HG02610 (cell line): Measurements from ENCODE around the gene IMPA2.

Experiments
- ATAC-seq: cut with Tn5 transposase; IDR thresholded peaks from one replicate; pipeline ENCODE4 v1.9.1; 2021; ENCODE audit warnings: mild to moderate bottlenecking, moderate library complexity; ENCODE audit not compliant: unreplicated experiment

Gene IMPA2

DNA sequence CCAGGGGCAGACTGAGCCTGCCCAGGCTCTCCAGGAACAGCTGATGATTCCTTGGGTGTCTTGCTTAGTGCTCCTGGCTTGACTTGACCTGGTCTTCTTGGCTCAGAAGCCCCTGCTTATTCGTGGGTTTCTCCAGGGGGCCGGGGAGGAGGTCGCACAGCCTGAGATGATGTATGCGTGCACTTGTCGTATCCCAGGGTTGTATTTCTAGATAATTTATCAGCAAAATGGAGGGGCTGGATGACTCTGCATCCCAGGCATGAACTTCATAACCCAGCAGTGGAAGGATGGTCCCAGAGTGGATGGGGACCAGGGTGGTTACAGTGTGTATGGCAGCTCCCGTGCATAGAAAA, 25.2 kb downstream of the IMPA2 start:
- no peak for ATAC-seq

DNA sequence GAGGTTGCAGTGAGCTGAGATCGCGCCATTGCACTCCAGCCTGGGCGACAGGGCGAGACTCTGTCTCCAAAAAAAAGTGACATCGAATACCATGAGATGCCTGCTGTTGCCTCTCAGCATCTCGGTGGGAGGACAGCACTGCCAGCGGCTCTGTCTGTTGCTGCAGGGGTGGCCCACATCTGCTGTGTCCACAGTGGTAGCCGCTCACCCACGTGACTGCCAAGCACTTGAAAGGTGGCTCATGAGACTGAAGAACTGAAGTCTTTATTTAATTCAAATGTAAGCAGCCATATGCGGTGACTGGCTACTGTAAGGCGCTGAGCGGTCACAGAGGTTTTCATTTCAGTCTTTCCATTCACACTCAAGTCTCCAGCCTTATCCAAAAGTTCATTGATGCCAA, 25.8 kb downstream of the IMPA2 start:
- ATAC-seq: no peak

DNA sequence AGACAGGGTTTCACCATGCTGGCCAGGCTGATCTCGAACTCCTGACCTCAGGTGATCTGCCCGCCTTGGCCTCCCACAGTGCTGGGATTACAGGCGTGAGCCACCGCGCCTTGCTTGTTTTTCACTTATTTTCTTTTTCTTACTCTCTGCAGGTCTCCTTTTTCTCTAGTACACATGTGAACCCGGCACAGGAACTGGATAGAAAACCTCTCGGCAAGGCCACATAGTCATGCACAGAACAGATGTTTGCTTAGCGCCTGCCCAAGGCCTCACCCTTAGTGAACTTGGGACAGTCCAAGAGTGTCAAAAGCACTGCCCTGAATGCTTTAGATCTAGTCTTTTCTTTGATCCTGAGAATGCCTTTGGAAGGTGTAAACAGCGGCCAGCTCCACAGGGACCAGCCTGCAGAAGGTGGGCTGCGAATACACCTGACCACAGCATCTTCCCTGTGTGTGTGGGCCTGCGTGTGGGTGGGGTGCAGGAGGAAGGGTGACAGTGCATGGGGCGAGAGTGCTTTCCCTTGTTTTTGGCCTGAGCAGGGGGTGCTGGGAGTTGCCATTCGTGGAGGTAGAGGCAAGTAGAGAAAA, 27.0 kb downstream of the IMPA2 start:
- ATAC-seq: no peak

DNA sequence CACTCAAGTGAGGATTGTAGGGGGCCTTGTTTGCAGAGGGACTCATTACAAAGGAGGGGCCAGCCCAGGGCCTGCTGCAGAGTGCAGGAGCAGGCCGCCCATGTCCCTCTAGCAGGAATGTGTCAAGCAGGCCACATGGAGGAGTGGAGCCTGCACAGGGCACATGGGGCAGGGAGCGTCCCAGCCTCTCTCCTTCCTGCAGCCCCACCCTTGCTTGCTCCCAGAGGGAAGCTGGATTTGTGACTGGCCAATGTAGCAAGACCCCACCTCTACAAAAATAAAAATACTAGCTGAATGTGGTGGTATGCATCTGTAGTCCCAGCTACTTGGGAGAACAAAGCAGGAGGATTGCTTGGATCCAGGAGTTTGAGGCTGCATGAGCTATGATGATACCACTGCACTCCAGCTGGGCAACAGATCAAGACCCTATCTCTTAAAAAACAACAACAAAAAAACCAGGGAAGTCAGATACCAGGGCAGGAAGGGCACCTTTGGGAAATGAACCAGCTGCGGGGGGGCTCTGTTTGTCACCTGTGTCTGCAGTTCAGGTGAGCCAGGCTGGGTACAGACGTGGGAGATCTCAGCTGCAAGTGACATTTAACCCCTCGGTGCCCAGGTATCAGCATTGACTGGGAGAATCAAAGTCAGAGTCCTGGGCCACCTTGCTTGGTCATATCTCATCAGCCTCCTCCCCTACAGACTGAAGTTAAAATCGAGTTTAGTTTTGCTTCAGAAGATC, 27.7 kb downstream of the IMPA2 start:
- ATAC-seq: no peak

DNA sequence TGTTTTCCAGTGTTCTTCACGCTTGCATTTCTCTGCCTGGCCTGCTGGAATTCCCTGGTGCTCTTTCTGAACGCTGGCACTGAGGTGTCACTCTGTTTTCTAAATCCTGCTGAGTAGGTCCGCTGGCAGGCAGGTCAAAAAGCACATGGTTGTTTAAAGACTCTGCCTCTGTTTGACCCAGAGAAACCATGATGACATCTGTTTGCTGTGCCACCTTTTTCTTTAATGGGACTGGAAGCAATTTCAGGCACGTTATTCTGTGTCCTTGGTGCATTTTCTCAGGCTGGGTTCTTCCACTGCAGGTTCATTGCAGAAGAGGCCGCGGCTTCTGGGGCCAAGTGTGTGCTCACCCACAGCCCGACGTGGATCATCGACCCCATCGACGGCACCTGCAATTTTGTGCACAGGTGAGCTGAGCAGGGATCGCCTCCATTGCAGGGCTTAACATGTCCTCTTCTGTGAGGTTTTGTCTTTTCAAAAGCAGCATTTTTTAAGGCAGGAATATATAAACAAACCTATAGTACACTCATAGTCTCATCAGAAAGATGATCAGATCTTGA, 28.4 kb downstream of the IMPA2 start:
- ATAC-seq: no peak

DNA sequence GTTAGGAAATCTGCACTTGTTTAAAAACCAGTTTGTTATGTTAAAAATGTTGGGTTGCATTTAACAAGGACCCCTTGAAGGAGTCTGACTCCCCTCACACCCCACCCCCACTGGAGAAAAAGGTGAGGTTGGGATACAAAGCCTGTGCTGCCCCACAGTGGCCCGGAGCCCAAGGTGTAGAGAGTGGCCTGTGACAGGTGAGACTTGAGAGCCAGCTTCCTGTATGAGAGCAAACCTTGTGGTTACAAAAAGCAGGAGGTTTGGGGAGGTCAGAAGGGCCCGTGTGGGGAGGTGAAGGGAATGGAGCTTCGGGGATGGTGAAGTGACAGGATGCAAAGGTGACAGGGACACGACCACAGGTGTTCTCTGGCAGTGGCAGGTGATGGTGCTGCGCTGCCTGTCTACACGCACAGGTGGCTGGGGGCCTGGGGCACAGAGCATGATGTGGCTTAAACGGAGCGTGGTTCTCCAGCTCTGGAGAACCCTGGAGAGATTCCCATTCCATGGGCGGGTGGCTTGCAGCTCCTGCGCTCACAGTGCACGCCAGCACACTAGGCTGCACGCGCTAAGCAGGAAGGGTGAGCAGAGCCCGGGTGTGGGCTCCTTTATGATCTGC, 29.0 kb downstream of the IMPA2 start:
- ATAC-seq: no peak

DNA sequence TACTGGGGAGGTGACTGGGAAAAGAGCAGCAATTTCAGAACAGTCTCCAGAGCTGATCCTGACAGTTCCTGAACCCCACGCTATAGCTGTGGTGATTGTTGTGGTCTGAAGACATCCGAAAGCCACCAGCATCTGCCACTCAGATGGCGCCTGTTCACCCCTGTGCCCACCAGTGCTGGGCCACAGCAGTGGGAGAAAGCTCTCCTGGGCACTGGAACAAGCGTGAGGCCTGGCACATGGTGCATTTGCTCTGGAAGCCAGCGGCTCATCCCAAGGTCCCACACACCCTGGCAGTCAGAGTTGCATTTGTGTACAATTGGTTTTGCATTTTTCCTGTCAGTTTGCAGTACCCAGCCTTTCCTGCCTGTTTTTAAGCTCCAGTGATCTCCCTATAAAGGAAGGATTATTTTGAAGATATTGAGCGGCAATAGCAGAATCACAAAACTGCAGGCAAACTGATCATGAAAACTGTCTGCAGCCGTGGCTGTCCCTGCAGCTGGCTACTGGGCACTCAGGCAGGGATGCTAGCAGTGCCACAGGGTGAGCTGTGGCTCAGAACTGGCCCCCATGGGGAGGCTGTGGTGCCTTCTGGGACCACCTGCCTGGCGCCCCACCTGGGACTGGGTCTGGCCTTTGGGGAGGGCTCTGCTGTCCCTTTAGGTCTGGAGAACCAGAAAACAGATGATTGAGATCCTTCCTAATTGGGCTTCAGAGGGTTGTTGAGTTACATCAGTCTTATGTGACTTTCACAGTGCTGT, 30.1 kb downstream of the IMPA2 start:
- ATAC-seq: no peak

DNA sequence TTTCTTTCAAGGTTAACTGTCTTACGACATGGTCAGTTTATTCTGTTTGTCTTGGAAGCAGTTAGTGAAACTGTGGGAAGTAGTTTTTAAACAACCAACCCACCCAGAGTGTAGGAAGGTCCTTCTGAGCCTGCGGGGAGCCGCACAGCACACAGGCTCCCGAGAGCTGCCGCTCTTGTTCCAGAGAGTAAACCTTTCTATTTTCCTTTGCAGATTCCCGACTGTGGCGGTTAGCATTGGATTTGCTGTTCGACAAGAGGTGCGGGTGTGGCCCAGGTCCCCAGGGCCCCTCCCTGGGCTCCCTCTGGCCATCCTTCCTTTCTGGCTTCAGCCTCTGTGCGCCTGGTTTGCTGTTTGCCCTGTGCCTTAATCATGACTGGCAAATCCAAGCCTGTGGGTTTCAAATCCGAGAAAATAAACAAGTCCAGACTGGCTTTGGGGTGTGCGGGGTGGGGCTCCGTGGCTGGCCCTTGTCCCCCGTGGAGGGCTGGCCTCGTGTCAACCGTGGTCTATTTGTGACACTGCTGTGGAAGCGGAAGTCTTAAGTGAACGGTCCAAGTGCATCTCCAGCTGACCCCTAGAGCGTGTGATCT, 30.7 kb downstream of the IMPA2 start:
- no peak for ATAC-seq

DNA sequence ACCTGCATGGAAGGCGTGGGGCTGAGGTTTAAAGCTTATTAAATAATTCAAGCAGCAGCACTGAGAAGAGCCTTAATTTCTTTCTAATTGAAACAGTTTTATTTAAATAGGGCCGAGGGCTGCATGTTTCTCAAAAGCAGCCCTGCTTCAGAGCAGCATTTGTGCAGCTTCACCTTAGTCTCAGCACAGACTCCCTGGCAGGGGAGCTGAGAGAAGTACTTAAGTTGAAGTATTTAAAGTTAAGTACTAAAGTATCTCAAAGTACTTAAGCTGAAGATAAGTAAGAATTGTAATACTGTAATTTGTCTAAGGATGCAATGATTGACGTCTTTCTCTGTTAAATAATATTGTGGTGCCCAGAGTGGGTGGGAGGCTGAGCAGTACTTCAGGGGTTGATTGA, 31.4 kb downstream of the IMPA2 start:
- no peak for ATAC-seq

DNA sequence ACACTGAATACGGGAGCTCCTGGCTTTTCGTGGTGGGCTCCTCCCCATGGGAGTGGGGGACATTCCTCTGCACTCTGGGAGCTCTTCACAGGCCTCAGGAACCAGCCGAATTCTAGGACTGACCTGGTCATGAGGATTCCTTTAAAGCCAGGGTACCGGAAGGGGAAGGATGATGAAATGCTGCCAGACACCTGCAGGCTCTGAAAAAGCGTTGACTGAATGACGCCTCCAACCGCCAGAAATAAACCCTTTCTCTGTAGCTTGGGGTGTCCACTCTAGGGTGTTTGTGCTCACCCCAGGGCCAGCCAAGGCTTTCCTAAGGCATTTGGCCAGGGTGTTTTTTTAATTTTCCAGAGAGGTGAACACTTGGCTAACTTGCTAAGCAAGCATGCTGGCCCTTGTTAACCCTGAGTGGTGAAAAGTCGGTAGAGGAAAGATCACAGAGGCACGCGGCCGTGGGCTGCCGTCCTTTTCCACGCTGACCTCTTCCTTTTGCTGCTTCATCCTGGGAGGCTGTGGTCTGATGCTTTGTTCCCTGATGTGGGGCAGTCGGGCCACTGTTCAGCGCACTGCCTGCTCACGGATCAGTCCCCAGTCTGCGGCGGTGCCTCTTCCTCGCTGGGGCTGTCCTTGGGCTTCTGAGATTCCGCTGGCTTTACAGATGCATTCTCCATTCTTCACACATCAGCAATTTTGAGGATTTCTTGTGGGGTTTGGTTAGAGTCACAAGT, 32.0 kb downstream of the IMPA2 start:
- no peak for ATAC-seq

DNA sequence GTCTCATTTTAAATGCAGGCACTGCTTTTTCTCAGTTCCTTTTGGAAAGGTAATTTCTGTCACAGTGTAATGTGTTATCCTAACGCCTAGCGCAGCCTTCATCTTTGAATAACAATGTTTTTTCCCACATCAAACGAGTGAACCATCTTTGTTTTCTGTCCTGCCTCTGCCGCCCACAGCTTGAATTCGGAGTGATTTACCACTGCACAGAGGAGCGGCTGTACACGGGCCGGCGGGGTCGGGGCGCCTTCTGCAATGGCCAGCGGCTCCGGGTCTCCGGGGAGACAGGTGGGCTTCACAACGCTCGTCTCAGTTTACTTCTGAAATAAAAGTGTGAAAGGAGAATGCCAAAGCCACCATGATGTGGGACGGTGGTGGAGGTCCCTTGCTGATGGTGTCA, 32.8 kb downstream of the IMPA2 start:
- no peak for ATAC-seq

DNA sequence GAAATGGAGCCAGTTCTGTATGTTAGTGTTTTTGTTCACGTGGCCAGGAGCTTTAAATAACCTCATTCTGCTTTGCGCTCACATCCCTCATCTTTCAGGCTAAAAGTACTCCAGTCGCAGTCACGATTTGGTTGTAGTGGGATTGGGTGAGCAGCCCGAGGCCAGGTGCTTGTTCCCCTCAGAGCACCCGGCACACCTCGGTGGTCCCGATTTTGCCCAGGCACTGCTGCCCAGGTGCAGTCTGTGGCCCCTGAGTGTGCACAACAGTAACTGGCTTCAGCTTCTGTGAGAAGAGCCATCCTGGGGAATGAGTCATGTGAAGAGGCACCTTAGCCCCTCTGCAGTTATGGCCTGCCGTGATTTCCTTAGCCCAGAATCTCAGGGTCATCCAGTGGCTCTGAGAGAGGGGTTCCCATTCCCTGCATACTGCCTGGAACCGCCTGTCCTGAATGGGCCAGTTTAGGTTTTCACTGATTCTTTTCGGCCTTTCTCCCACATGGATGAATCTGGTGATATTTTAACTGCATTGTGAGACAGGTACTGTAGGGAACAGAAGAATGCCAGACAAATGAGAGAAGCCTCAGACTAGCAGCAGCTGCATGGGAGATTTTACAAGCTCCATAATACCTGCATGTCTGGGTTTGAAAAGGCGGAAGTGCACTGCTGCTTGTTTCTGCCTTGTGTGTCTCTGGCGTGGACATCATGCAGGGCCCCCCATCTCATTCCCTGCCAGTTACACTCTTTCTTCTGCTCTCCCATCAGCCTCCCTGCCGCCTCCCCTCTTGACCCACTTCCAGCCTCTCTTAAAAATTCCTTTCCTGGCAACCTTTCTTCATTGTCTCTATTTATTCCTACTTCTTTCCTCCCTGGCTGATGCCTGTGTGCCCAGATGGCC, 33.5 kb downstream of the IMPA2 start:
- ATAC-seq: no peak

DNA sequence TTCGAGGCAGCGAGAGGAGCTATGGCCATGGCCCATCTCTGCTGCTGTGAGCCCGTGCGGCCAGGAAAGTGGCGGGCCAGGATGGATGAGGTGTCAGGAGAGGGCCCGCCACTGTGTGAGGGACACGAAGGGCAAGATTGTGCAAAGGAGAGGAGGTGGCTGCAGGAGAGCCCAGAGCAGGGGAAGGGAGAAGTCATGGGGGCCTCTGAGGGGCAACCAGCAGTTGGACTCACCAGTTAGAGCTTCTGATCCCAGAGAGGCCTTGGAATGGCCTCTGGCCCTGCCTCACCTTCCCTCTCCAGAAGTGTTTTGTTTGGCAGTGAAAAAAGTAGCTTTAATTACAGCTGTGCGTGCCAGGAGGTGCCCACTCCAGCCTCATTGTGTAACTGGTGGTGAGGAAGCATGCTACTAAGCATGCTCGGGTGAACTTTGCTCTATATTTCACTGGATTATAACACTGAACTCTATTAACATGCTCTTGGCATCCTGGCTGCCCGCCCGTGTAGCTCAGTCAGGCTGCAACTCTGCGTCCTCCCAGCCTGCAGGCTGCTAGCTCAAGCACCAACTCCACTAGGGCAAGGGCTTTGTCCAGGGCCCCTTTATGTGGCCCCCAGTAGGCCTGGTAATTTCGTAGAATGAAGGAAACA, 34.2 kb downstream of the IMPA2 start:
- no peak for ATAC-seq

DNA sequence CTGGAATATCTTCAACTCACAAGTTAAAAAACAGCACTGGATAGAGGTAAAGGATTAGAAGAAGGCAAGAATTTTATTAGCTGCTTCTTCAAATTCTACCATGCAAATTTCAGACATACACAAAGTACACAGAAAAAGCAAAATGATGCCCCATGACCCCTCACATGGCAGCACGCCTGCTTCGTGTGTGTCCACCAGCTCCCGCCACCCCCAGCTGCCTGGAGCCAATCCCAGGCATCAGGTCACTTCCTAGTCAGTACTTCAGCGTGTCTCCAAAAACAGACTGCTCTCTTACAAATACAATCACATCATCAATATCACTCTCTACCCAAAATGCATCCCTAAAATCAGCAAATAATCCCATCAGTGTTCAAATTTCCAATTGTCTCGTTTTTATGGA, 35.8 kb downstream of the IMPA2 start:
- ATAC-seq: no peak

DNA sequence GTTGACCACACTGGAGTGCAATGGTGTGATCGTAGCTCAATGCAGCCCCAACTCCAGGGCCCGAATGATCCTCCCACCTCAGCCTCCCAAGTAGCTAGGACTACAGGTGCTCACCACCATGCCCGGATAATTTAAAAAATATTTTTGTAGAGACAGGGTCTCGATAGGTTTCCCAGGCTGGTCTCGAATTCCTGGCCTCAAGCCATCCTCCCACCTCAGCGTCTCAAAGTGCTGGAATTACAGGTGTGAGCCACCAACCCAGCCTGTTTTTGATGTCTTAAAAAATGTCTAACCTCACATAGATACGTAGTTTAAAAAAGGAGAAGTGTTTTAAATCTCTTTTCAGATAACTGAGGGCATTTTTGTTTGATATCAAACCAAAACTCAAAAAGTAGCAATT, 37.6 kb downstream of the IMPA2 start:
- ATAC-seq: no peak

DNA sequence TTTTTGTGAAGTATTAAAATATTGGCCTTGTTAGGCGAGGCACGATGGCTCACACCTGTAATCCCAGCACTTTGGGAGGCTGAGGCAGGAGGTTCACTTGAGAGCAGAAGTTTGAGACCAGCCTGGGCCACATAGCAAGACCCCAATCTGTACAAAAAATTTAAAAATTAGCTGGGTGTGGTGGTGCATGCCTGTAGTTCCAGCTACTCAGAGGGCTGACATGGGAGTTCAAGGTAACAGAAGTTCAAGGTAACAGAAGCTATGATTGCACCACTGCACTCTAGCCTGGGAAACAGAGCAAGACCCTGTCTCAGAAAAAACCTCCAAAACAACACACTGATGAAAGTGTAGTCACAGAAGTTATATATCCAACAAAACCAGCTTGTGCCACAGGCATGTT, 39.8 kb downstream of the IMPA2 start:
- no peak for ATAC-seq

DNA sequence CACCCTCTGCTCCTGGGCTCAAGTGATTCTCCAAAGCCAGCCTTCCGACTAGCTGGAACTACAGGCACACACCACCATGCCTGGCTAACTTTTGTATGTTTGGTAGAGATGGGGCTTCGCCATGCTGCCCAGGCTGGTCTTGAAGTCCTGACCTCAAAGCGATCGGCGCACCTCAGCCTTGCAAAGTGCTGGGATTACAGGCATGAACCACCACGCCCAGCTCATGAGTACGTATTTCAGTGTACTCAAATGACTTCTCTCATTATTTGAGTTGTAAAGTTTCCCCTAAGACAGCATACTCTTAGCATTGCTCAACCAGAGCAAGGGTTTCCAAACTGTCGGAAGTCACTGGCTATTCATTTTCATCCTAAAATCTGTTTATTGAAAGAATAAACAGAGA, 40.3 kb downstream of the IMPA2 start:
- ATAC-seq: no peak

DNA sequence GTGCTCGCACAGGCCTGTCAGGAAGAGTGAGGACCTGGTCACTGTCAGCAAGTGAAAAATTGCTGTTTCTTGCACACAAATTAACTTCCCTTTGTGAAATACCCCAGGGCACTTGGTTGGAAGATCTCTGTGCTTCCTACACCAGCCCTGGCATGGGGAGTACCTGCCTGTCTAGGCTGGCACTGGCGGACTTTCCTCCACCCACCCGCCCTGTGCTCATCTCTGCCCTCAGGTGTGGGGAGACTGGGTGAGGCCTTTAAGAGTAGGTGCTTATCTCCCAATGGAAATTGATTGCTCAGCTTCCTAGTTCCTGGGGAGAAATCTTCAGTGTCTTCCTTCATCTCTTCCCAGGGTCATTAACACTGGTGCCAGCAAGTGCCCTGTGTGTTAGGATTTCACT, 42.1 kb downstream of the IMPA2 start:
- ATAC-seq: no peak

DNA sequence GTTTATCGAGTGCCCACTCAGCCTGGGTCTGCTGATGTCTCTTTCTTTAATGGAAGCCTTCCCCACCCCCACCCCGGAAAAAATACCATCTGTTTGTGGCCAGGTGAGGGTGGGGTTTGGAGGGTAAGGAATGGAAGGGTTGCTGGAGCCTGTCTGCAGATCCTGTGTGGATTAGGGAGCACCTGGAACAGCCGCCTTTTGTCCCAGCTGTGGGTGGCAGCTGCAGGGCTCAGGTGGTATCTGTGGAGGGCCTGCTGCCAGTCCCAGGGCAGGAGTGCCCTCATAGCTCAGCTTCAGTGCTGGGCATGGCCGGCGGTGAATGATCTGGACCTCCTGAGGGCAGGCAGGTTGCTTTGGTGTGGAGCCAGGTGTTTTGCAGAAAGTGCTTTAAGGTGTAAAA, 45.3 kb downstream of the IMPA2 start:
- no peak for ATAC-seq
